Measurements from ENCODE around the gene KRTDAP.

The KRTDAP gene

GRCh38 chr19:35512831-35513627, 22.8 kb upstream of the KRTDAP start:
- DNase-seq (ENCODE audit: low read depth, low spot score), result no peak

GRCh38 chr19:35511337-35511736, 21.1 kb upstream of the KRTDAP start:
- no peak for DNase-seq (ENCODE audit: low read depth, low spot score)

GRCh38 chr19:35510626-35510964, 20.3 kb upstream of the KRTDAP start:
- no peak for DNase-seq (ENCODE audit: low read depth, low spot score)

GRCh38 chr19:35509861-35510625, 19.8 kb upstream of the KRTDAP start:
- DNase-seq (ENCODE audit: low read depth, low spot score), result no peak

- DNase-seq (ENCODE audit: low read depth, low spot score), result no peak
These were observed 18.9 kb upstream of the KRTDAP start for GRCh38 chr19:35509018-35509652.

GRCh38 chr19:35508129-35508528, 17.9 kb upstream of the KRTDAP start:
- DNase-seq (ENCODE audit: low read depth, low spot score), result no peak

GRCh38 chr19:35507561-35507960, 17.3 kb upstream of the KRTDAP start:
- DNase-seq (ENCODE audit: low read depth, low spot score), result no peak

GRCh38 chr19:35506011-35506410, 15.7 kb upstream of the KRTDAP start:
- no peak for DNase-seq (ENCODE audit: low read depth, low spot score)

- no peak for DNase-seq (ENCODE audit: low read depth, low spot score)
These were observed 12.5 kb upstream of the KRTDAP start for GRCh38 chr19:35502751-35503150.

GRCh38 chr19:35501684-35502083, 11.4 kb upstream of the KRTDAP start:
- DNase-seq (ENCODE audit: low read depth, low spot score), result no peak

GRCh38 chr19:35500611-35501010, 10.3 kb upstream of the KRTDAP start:
- no peak for DNase-seq (ENCODE audit: low read depth, low spot score)

GRCh38 chr19:35498984-35499527, 8.8 kb upstream of the KRTDAP start:
- DNase-seq (ENCODE audit: low read depth, low spot score), result no peak

- no peak for DNase-seq (ENCODE audit: low read depth, low spot score)
These were observed 8.0 kb upstream of the KRTDAP start for GRCh38 chr19:35498220-35498619.

GRCh38 chr19:35497406-35497805, 7.1 kb upstream of the KRTDAP start:
- DNase-seq (ENCODE audit: low read depth, low spot score), result no peak

- DNase-seq (ENCODE audit: low read depth, low spot score), result no peak
These were observed 5.1 kb upstream of the KRTDAP start for GRCh38 chr19:35495107-35496064.

- no peak for DNase-seq (ENCODE audit: low read depth, low spot score)
These were observed 3.7 kb upstream of the KRTDAP start for GRCh38 chr19:35493971-35494370.

GRCh38 chr19:35491836-35492360, 1.6 kb upstream of the KRTDAP start:
- DNase-seq (ENCODE audit: low read depth, low spot score), result no peak

- DNase-seq (ENCODE audit: low read depth, low spot score), result no peak
These were observed 1.6 kb downstream of the KRTDAP start for GRCh38 chr19:35488677-35489076.

- DNase-seq (ENCODE audit: low read depth, low spot score), result no peak
These were observed 2.5 kb downstream of the KRTDAP start for GRCh38 chr19:35487656-35488182.

GRCh38 chr19:35486268-35486708, 4.0 kb downstream of the KRTDAP start:
- DNase-seq (ENCODE audit: low read depth, low spot score), result no peak

Measured in smooth muscle cell of the brain vasculature (primary cell).